OCI-LY3 (cell line): ENCODE measurements around the gene GPT2.

Experiments used
- CTCF ChIP-seq: fragments of 200-600, 300-600 bp; sonication (generic); IDR thresholded peaks from 2 replicates; pipeline ENCODE4 v1.5.1; 2014; ENCODE audit warnings: antibody characterized with exemption, low read length, low read depth
- EZH2phosphoT487 ChIP-seq: fragments of 200-600 bp; shearing (Covaris generic); IDR thresholded peaks from 2 replicates; pipeline ENCODE4 v1.6.1; 2018; ENCODE audit warnings: antibody characterized with exemption, mixed run types, low read depth

DNA sequence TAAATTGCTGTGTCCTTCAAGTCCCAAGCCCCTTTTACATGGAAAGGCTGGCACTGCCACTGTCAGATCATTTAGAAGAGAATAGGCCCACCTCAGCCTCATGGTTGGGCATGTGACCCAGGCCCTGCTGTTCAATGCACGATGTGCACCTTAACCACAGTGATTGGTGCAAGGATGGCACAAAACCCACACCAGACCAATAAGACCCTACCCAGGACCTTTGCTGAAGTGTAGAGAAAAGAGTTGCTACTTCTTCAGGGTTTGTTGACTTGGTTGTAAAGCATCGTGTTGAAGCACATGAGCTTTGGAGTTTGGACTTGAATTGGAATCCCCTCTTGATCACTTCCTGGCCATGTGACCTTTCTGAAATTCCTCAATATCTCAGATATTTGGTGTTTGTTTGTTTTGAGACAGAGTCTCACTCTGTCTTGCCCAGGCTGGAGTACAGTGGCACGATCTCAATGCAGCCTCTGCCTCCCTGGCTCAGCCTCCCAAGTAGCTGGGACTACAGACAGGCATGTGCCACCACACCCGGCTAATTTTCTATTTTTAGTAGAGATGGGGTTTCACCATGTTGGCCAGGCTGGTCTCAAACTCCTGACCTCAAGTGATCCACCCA, 64.5 kb downstream of the GPT2 start:
- TF ChIP-seq CTCF (no peak), EZH2phosphoT487 (no peak)
